GM19035 (cell line): ENCODE data around the gene CDCP1.

ENCODE experiments used
- ATAC-seq: cut with Tn5 transposase; IDR thresholded peaks from one replicate; pipeline ENCODE4 v1.9.1; 2021; ENCODE audit not compliant: unreplicated experiment

CDCP1 gene

DNA sequence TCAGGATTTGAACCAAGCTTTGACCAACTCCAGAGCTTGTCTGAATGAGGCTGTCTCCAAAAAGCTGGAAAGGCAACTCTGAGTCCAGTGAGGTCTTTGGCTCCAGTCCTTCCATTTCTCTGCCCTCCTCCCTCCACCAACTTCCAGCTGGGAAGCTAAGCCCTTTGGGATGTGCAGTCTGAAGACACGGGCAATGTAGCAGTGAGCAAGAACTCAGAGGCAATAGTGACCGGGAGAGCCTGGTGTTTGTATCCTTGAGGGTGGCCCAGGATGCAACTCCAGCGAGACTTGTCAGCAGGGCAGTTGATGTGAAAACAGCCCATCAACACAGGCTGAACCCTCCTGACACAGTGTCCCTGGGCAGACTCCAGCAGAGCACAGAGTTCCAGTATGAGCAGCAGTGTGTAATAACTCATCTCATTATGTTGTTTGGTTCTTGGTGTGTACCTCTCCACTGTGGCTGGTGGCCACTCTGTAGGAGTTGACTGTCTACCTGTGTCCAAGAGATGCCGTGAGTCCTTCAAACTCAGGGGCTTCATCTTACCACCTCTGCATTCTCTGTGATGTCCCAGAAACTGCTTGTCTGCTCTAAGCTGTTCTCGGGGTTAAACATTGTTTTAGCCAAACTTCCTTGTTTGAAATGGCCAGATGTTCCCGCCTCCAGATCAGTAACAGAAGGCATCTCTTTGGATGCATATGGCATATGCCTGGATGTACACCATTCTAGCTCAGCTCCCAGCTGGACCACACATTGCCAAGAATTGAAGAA is 6.6 kb downstream of the CDCP1 start:
- no peak for ATAC-seq

DNA sequence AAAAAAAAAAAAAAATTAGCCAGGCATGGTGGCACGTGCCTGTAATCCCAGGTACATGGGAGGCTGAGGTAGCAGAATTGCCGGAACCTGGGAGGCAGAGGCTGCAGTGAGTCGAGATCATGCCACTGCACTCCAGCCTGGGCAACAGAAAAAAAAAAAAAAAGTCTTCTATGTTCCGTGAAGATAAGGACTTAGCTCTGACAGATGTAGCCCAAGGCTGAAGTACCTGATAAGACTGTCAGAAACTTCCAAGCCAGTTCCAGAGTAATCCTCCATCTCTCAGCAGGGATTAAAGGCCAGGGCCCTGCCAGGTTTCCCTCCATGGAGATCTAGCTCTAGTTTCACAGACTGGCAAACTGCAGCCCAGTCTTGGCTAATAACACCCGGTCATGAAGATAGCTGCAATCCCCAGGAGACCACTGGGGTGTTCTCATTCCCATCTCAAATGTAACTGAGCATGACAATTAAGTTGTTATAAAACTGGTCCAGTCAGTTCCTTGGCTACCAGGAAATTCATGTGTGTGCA is 8.5 kb downstream of the CDCP1 start:
- ATAC-seq: no peak

DNA sequence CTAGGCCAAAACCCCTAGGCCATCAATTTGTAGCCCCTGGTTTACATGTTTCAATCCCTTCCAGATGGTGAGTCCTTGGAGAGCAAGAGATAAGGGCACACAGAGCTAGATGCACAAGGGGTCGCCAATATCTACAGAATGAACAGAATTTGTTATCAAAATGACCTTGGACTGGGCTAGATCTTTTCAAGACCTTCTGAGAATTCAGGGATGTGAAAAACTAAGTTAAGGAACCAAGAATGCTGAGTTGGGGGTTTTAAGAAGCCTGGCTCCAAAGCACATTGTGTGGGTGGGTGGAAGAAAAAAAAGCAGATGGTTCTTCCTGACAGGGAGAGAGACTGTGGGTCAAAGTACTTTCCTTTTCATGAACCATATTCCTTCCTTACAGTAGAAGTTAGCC is 10.2 kb downstream of the CDCP1 start:
- no peak for ATAC-seq

DNA sequence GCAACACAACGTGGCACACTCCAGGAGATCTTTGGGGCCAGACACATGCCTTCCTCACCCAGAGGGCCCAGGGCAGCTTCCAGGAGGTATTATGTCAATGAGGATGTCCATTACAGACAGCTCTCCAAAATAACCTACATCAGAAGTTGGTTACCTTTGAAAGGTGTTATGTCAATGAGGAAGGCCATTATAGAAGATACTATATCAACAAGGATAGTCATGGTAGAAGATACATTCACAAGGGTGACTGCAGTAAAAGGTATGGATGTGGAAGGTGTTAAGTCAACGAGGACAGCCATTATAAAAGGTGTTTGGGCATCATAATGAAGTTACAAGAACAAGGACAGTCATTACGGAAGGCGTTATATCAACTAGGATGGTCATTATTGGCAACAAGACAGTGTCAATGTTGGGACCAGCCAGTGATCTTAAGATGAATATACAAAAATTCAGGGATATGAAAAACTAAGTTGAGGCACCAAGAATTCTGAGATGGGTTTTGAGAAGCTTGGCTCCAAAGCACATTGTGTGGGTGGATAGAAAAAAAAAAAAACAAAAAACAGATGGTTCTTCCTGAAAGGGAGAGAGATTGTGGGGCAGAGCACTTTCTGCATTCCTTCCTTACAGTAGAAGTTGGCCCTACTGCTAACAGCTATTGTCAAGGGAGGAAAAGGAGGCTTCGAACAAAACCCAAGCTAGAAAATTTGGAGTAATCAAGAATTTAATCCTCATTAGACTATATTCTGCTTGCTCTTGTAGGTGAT is 11.2 kb downstream of the CDCP1 start:
- ATAC-seq: no peak

DNA sequence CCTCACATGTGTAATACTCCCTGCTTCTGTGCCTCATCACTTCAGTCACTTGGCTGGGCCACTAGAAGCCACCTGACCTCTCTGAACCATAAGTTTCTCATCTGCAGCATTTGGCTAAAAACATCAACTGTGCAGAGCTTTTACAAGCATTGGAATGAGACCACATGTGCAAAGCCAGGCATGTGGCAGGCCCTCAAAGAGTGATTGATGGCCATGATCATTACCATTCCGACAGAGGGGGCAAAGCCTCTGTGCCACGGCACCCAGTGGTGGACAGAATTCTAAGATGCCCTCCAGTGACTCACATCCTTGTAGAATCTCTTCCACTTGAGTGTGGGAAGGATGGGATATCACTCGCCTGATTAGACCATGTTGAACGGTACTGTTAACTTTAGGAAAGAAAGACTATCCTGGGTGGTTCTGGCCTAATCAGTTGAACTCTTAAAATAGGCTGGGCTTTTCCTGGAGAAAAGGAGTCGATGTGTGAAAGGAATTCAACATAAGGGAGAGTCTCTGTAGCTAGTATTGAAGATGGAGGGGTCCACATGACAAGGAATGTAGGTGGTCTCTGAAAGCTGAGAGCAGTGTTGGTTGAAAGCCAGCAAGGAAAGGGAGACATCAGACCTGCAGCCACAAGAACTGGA is 13.5 kb downstream of the CDCP1 start:
- no peak for ATAC-seq

DNA sequence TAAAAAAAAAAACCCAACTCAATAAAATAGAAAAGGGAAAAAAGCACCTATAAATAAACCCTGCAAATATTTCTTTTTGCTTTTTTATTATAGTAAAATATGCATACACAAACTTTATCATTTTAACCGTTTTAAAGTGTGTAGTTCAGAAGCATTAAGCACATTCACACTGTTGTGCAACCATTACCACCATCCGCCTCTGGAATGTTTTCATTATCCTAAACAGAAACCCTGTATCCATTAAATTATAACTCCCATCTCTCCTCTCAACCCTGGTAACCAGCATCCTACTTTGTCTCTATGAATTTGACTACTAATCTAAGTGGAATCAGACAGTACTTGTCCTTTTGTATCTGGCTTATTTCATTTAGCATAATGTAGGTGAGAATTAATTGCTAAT is 15.0 kb downstream of the CDCP1 start:
- ATAC-seq: no peak

DNA sequence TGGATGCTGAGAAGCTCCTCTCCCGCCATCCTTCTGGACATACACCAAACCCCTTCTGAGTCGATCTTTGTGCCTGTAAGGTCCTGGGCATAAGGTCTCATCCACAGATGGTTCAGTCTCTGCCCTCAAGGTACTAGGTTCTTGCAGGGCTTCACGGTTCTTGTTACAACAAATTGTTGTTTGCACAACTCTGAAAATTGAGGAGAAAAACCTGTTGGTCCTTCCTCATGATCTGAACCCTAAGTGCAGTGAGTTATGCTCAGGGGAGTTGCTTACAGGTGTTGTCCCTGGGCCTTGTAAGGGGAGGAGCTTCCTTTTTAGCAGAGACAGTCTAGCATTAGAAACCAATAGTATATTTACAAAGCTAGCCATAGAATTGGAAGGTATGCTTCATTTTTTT is 15.7 kb downstream of the CDCP1 start:
- no peak for ATAC-seq

DNA sequence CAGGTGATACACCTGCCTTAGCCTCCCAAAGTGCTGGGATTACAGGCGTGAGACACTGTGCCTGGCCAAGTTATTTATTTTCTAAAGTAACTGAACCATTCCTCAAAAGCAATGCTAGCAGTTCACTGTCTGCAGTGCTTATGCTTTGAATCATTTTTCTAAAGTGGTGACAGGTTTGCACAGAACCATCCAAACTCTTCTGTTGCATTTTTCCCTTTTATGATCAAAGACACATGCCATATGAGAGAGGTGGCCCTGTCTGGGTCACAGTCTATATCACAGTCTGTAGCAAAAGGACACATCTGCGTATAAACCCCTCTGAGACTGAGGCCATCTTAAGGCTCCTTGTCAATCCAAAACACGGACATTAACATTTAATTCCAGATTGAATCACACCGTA is 17.2 kb downstream of the CDCP1 start:
- no peak for ATAC-seq

DNA sequence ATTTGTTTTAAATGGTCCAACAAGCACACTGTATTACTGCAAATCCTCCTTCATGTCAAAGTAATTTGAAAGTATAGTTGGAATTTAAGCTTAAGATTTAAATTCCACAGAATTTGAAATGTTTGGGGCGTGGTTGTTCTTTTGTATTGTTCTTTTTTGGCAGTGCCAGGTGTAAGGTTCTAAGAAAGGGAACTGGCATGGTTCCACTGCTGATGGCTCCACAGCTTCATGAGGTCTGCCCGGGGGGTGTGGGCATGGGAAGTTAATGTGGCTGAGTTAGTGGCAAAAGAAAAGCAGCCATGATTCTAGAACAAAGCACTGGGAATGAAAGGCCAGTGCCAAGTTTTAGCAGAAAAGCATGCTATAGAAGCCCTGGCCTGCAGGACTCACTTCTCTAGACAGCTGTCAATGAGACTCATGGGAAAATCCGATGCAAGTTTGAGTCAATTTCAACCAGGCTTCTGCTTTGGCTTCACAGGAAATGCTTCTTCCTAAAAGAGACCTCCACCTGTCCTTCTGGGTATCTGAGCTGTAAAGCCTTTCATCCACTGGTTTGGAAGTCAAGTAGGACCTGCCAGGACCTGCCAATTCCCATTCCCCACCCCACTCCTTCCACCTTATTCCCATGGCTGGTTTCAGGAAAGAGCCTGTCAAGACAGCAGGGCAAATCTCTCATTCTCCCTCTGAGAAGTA is 18.9 kb downstream of the CDCP1 start:
- no peak for ATAC-seq

DNA sequence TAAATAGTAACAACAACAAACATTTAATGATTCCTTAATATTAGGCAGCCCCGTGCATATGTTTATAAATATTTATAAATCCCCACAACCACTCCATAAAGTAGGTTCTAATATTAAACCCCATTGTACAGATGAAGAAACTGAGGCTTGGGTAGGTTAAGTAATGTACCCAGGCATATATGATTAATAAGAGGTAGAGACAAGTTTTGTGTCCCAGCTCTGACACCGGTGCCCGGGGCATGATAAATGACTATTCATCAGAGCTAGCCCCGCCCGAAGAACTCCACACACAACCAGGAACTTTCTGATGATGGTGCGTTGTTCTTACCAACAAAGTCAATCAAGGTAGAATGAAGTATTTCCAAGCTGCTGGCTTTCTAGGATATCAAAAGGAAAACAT is 19.4 kb downstream of the CDCP1 start:
- no peak for ATAC-seq

DNA sequence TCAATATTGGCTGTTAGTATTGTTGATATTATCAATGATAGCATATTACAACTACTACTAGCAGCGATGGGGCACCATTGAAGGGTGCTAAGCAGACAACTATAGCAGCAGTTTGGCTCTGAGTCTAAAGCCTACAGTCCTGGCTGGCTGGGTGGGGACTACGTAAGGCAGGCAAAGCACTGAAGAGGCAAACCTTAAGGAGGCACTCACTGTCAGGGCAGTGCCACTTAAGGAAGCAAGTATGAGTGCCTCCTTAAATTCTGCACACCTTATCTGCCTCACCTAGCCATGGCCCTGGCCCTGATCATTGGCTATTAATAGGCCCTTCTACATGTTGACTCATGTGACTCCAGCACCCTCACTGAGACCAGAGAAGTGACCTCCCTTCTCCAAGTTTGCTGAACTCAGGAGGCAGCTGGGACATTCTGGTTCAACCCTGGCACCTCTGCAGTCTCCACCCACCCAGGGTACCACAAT is 20.6 kb downstream of the CDCP1 start:
- ATAC-seq: no peak

DNA sequence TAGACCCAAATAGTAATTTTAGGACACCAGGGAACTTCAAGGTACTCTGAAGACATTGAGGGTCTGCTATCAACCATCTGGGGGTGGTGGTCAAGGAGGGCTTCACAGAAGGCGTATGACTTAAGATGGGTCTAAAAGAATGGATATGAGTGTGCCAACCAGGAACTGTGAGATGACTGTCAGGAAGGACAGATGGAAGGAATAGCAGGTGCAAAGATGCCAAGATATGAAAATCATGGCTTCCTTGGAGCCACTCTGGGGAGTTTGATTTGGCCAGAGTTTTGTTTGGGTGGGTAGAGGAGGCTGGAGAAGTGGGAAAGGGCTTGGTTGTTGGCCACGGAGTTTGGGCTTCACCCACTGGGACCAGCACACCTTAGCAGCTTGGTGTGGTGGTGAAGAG is 21.2 kb downstream of the CDCP1 start:
- ATAC-seq: no peak

DNA sequence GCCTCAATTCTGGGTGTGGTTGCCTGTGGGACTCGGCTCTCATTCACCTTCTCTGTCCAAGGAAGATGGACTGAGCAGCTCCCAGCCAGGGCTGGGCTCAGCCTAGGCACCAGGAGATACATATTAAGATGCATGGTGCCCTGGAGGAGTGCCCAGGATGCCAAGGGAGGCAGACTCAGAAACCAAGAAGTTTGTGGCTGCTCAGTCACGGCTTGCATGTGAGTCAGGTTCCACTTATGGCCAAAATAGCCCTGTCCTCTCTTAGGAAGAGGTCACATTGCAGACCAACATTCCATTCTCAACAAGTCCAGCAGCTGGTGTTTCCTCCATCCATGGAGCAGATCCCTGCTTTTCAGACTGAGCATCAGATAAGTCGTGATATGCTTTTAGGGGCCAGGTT is 21.8 kb downstream of the CDCP1 start:
- no peak for ATAC-seq

DNA sequence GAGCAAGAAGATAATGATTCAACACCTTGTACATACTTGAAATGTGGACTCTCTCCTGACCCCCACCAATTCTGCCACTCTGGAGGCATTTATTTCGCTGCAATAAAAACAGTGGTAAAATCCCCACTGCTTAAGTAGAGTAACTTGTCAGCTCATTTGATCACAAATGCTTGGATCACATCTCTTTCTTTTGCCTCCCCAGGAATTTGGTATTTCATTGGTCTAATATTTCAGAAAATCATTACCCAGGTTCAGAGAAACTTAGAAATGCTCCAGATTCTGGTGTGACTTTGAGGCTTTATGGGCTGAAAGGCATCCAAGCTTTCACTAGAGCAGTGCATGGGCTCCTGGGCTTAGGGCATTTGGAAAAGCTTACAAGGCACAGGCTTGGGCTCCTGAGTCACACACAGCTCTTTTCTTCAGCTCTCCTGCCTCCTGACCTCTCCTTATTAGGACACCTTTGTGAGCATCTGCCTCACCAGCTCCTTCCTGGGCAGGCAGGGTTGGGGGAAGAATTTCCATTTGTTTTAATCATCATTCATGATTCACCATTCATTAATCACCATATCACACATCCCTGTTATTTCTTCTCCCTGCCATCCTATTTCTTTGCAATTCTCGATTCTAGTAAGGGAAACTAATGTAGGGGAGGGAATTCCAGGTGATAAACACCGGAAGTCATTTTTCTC is 22.5 kb downstream of the CDCP1 start:
- no peak for ATAC-seq

DNA sequence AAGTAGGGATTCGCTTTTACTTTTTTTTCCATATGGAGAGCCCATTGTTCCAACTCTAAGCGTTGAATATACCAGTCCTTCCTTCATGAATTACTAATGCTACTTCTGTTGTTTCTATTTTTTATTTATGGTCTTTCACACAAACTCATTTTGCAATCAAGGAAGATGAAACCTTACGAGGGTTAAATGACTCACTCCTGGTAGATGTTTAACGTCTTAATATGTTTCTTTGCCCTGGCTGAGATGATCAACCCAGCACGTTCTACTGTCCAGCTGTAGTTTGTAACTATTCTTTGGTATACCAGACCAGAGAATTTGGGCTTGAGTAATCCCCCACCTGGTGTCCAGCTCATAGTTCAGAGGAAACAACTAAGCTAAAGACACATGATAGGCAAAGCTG is 23.1 kb downstream of the CDCP1 start:
- ATAC-seq: no peak

DNA sequence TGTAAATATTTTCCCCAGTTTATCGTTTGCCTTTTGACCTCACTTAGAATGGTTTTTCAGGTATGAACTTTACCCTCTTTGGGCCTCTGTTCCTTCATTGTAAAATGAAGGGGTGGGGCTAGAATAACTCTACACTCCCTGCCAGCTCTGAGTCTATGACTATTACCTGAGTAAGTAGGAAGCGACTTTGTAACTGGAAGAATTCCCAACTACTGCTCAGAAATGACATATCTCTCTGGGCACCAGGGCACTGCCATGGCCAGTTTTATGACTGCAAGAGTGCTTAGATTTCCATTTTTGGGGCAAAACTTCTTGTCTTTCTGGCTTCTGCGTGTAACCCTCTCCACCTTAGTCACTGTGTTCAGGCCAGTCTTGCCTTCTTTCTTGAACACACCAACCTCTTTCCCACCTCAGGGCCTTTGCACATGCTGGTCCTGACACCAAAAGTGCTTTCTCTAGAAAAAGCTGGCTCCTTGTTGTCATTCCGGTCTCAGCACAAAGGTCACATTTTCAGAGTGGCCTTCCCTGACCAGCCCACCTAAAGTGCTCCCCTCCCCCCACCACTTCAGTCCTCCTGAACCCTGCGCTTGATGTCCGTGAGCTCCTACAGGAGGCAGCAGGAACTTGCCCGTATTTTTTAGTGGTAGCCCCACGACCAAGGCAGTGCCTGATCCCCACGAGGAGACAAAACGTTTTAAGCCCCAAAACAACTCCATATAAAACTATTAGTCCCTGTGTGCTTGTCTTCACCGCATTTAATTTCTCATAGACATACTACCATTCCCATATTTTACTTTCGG is 25.6 kb downstream of the CDCP1 start:
- no peak for ATAC-seq

DNA sequence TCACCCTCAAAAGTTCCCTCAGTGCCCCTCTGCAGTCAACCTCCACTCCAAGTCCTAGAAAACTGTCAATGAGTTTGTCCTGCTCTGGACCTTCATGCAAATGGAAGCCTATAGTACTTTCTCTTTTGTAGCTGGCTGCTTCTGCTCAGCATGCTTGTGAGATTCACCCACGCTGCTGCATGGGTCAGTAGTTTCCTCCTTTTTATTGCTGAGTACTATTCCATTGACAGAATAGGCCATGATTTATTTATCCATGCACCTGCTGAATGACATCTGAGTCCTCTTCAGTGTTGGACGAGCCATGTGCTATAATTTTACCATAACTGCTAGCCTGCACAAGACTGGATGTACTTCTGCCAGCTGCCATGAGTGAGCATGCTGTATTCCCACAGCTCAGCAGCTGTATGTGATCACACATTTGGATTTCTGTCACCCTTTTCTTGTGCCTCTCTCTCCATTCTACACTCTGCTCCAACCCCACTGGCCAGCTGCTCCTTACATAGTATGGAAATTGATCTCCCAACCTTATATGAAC is 26.3 kb downstream of the CDCP1 start:
- ATAC-seq: no peak

DNA sequence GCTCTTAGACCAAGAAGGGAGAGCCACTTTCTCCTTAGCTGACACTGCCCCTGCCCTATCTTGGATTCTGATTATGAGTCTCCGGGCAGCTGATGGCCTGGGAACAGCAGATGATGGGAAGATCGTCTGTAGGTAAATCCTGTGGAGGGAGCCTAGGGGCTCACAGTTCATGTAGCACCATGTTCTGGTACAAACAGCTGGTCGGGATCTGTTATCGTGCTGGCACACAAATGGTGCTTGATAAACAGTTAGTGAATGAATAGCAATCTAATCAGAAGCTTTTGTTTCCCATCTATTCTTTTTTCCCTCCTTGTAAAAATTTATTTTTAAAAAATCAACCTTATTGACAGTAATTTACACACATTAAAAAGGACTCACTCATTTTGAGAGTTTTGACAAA is 26.8 kb downstream of the CDCP1 start:
- no peak for ATAC-seq

DNA sequence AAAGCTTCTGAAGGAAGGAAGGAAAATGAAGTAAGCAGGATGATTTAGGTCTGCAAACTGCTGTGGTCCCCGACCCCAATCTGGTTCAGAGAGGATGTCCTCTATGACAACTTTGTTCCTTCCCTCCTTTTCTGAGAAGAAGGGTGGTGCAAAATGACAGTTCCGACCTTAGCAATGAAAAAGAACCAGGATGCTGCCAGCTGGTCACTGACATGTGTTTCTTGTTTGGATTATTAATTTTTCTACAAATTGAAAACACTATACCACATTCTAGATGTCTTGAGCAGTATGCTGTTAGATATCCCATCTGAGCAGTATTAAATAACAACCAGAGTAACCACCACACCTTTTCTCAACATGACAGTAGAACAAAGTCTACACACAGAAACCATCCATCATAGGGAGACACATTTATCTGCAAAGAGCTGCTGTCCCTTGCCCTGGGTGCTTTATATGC is 27.5 kb downstream of the CDCP1 start:
- no peak for ATAC-seq
